ENCODE measurements around the gene CFAP46. TPM values are rescaled to one million over a fixed set of nuclear protein-coding genes. Genes with fewer than 3 reads are reported as not detected.
"Not testable (repeated sequence)": the region's sequence is repeated elsewhere in the genome, so short reads cannot be mapped to it uniquely, and the experiment has no call there.

CFAP46 gene
- total and polyA plus RNA-seq, 2 donors from 2014 or later: 3.8 to 8.3 TPM

DNA sequence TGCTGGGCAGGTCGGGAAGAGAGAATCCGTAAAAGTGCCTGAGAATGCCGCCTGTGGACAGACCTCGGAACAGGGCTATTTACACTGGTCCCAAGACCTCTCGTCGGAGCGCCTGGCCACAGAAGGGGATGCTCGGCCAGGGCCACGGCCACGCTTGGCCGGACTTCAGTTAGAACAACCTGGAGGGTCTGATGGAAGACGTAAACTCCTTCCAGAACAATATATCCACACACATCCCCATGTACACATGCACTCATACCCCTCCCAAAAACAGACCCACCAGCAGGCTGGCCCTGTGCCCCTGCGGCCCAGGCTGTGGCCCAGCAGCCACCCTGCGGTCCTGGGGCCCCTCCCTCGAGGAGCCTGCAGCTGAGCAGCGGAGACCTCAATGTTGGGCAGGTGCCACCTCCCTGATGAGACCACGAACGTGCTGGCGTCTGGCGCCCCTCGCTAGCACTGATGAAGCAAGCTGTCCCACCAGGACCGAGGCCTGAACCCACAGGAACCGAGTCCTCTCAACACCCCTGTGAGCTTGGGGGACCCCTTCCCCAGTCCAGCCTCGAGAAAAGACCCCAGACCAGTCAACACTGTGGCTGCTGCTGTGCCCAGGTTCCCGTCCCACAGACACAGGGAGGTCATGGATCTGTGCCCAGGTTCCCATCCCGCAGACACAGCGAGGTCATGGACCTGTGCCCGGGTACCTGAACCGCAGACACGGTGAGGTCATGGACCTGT, 8.9 kb downstream of the CFAP46 start:
- intact Hi-C loops (cut with DNase I): no loop called here
- no peak overlapping the region for H3K4me3 ChIP-seq (ENCODE audit: low read length in 3 of 3)
- no peaks in the 10 kb centered on the region for H3K4me1 ChIP-seq (ENCODE audit: control insufficient read depth in 2 of 3, insufficient read depth in 2 of 3, low read depth in 1 of 3, low read length in 3 of 3)
- H3K27ac ChIP-seq (ENCODE audit: low read depth in 2 of 2, low read length in 2 of 2): no peak overlapping the region
- no peaks in the 10 kb centered on the region for H3K27me3 ChIP-seq (ENCODE audit: control insufficient read depth, insufficient read depth, low read length)
- no peaks in the 10 kb centered on the region for H3K36me3 ChIP-seq (ENCODE audit: control insufficient read depth in 2 of 3, insufficient read depth in 3 of 3, low read length in 3 of 3)
- TF ChIP-seq, protein P1, sequence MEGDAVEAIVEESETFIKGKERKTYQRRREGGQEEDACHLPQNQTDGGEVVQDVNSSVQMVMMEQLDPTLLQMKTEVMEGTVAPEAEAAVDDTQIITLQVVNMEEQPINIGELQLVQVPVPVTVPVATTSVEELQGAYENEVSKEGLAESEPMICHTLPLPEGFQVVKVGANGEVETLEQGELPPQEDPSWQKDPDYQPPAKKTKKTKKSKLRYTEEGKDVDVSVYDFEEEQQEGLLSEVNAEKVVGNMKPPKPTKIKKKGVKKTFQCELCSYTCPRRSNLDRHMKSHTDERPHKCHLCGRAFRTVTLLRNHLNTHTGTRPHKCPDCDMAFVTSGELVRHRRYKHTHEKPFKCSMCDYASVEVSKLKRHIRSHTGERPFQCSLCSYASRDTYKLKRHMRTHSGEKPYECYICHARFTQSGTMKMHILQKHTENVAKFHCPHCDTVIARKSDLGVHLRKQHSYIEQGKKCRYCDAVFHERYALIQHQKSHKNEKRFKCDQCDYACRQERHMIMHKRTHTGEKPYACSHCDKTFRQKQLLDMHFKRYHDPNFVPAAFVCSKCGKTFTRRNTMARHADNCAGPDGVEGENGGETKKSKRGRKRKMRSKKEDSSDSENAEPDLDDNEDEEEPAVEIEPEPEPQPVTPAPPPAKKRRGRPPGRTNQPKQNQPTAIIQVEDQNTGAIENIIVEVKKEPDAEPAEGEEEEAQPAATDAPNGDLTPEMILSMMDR (IDR thresholded peaks at IDR 0.05; ENCODE audit: borderline replicate concordance, extremely low read depth, insufficient read depth): no peak
- peak in 1 of 5 donors; percentile 64 for DNase-seq
- H3K9me3 ChIP-seq (ENCODE audit: control insufficient read depth in 2 of 3, insufficient read depth in 1 of 3, low read length in 3 of 3): no peaks in the 10 kb centered on the region
- FAIRE-seq: no peak
- no peak overlapping the region for H3K9ac ChIP-seq (ENCODE audit: low read length in 3 of 3)

DNA sequence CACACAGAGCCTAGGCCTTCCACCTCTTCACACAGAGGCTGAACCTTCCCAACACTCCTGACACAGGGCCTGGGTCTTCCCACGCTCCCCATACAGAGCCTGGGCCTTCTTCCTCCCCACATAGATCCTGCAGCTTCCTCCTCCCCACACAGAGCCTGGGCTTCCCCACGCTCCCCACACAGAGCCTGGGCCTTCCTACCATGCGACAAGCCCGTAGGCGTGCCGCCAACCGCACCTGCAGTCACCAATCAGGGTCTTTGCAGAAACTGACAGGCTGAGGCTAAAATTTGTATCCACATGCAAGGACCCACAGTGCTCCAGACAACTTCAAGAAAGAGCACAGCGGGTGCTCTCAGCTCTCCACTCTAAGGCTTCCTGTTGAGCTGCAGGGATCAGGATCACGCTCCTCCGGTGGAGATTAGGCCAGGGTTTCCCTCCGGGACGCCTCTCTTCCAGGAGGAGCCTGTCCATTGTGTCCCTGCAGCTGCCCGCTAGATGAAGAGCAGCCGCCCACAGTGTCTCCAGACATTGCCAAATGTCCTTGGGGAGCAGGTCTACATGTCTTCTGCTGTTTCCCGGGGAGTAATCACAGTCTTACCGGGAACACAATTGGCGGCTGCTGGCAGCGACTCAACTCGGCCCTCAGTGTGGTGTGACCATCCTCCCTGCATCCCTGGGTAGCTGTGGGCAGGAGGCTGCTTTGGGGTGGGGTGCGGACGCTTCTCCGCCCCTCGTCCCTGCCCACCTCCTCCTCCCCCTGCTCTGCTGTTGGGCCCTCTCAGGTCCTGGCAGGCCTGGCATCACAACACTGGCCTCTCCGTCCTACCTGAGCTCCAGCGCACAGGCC, 9.7 kb downstream of the CFAP46 start:
- TF ChIP-seq, protein P1 (IDR thresholded peaks at IDR 0.05; ENCODE audit: borderline replicate concordance, extremely low read depth, insufficient read depth): no peak
- Histone ChIP-seq H3K9me3 (ENCODE audit: control insufficient read depth in 2 of 3, insufficient read depth in 1 of 3, low read length in 3 of 3) (no peaks in the 10 kb centered on the region), H3K36me3 (ENCODE audit: control insufficient read depth in 2 of 3, insufficient read depth in 3 of 3, low read length in 3 of 3) (no peaks in the 10 kb centered on the region), H3K4me3 (ENCODE audit: low read length in 3 of 3) (no peak overlapping the region), H3K27me3 (ENCODE audit: control insufficient read depth, insufficient read depth, low read length) (no peaks in the 10 kb centered on the region), H3K9ac (ENCODE audit: low read length in 3 of 3) (no peak overlapping the region), H3K4me1 (ENCODE audit: control insufficient read depth in 2 of 3, insufficient read depth in 2 of 3, low read depth in 1 of 3, low read length in 3 of 3) (no peaks in the 10 kb centered on the region), H3K27ac (ENCODE audit: low read depth in 2 of 2, low read length in 2 of 2) (no peak overlapping the region)
- FAIRE-seq (no peak), DNase-seq (peak in 1 of 5 donors; percentile 48)
- intact Hi-C loops (cut with DNase I): no loop called here

DNA sequence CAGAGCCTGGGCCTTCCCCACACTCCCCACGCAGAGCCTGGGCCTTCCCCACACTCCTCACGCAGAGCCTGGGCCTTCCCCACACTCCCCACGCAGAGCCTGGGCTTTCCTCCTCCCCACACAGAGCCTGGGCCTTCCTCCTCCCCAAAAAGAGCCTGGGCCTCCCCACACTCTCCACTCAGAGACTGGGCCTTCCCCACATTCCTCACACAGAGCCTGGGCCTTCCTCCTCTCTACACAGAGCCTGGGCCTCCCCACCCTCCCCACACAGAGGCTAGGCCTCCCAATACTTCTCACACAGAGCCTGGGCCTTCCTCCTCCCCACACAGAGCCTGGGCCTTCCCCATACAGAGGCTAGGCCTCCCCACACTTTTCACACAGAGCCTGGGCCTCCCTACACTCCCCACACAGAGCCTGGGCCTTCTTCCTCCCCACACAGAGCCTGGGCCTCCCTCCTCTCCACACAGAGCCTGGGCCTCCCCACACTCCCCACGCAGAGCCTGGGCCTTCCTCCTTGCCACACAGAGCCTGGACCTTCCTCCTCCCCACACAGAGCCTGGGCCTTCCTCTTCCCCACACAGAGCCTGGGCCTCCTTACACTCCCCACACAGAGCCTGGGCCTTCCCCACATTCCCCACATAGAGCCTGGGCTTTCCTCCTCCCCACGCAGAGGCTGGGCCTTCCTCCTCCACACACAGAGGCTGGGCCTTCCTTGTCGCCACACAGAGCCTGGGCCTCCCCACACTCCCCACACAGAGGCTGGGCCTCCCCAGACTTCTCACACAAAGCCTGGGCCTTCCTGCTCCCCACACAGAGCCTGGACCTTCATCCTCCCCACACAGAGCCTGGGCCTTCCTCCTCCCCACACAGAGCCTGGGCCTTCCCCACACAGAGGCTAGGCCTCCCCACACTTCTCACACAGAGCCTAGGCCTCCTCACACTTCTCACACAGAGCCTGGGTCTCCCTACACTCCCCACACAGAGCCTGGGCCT, 10.8 kb downstream of the CFAP46 start:
- H3K9ac ChIP-seq (ENCODE audit: low read length in 3 of 3); H3K27me3 ChIP-seq (ENCODE audit: control insufficient read depth, insufficient read depth, low read length); intact Hi-C loops (cut with DNase I): not testable (repeated sequence)

DNA sequence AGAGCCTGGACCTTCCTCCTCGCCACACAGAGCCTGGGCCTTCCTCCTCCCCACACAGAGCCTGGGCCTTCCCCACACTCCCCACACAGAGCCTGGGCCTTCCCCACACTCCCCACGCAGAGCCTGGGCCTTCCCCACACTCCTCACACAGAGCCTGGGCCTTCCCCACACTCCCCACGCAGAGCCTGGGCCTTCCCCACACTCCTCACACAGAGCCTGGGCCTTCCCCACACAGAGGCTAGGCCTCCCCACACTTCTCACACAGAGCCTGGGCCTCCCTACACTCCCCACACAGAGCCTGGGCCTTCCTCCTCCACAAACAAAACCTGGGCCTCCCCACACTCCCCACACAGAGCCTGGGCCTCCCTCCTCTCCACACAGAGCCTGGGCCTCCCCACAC, 11.7 kb downstream of the CFAP46 start:
- intact Hi-C loops (cut with DNase I); H3K36me3 ChIP-seq (ENCODE audit: control insufficient read depth in 2 of 3, insufficient read depth in 3 of 3, low read length in 3 of 3); H3K27ac ChIP-seq (ENCODE audit: low read depth in 2 of 2, low read length in 2 of 2); H3K27me3 ChIP-seq (ENCODE audit: control insufficient read depth, insufficient read depth, low read length); FAIRE-seq; H3K9ac ChIP-seq (ENCODE audit: low read length in 3 of 3); H3K4me1 ChIP-seq (ENCODE audit: control insufficient read depth in 2 of 3, insufficient read depth in 2 of 3, low read depth in 1 of 3, low read length in 3 of 3); H3K4me3 ChIP-seq (ENCODE audit: low read length in 3 of 3); H3K9me3 ChIP-seq (ENCODE audit: control insufficient read depth in 2 of 3, insufficient read depth in 1 of 3, low read length in 3 of 3): not testable (repeated sequence)
- DNase-seq: peak in 1 of 5 donors; percentile 18

More for the DNA sequence above, 10.8 kb downstream of the CFAP46 start:
- H3K36me3 ChIP-seq (ENCODE audit: control insufficient read depth in 2 of 3, insufficient read depth in 3 of 3, low read length in 3 of 3); H3K27ac ChIP-seq (ENCODE audit: low read depth in 2 of 2, low read length in 2 of 2); H3K4me3 ChIP-seq (ENCODE audit: low read length in 3 of 3); H3K4me1 ChIP-seq (ENCODE audit: control insufficient read depth in 2 of 3, insufficient read depth in 2 of 3, low read depth in 1 of 3, low read length in 3 of 3); FAIRE-seq; H3K9me3 ChIP-seq (ENCODE audit: control insufficient read depth in 2 of 3, insufficient read depth in 1 of 3, low read length in 3 of 3): not testable (repeated sequence)
- peak in 1 of 5 donors; percentile 34 for DNase-seq
